Astrocyte of the cerebellum (primary cell): ENCODE measurements around the gene ALG5.

Source experiments
- DNase-seq: peaks from one replicate; pipeline ENCODE4 v3.0.0-alpha.2; 2011; ENCODE audit warnings: low read depth
- H3K4me3 ChIP-seq: 2 replicates; pipeline ENCODE4 v1.5.1; 2011; ENCODE audit warnings: mild to moderate bottlenecking, low read depth, low read length, moderate library complexity
- CTCF ChIP-seq: IDR thresholded peaks from 2 replicates; pipeline ENCODE4 v1.5.1; 2012; ENCODE audit warnings: low read length, low read depth, moderate library complexity, mild to moderate bottlenecking; ENCODE audit errors: missing control alignments
- in situ Hi-C: cut with HindIII; loops from 2 replicates; pipeline ENCODE4 v1.10.0; 2017; ENCODE audit warnings: low sequenced_read_pairs

The ALG5 gene

GRCh38 chr13:37037241-37037640 lies 38.1 kb upstream of the ALG5 start:
- TF ChIP-seq CTCF: no peak
- no peak for DNase-seq
- in situ Hi-C loops: no loop called here
- H3K4me3 ChIP-seq: no peak overlapping the region

GRCh38 chr13:37029617-37030016 lies 30.5 kb upstream of the ALG5 start:
- H3K4me3 ChIP-seq: no peak overlapping the region
- in situ Hi-C loops: no loop called here
- no peak for TF ChIP-seq CTCF
- no peak for DNase-seq

GRCh38 chr13:37027639-37028038 lies 28.5 kb upstream of the ALG5 start:
- H3K4me3 ChIP-seq: no peak overlapping the region
- no peak for TF ChIP-seq CTCF
- in situ Hi-C loops: no loop called here
- DNase-seq: no peak

GRCh38 chr13:37026771-37027170 lies 27.6 kb upstream of the ALG5 start:
- no peak for TF ChIP-seq CTCF
- no peak overlapping the region for H3K4me3 ChIP-seq
- DNase-seq: no peak
- in situ Hi-C loops: no loop called here

- in situ Hi-C loops: no loop called here
- no peak overlapping the region for H3K4me3 ChIP-seq
- no peak for DNase-seq
- TF ChIP-seq CTCF: no peak
These were observed 24.7 kb upstream of the ALG5 start for GRCh38 chr13:37023871-37024270.

GRCh38 chr13:37014609-37015008 lies 15.5 kb upstream of the ALG5 start:
- DNase-seq: no peak
- in situ Hi-C loops: loop anchor here (5.0 kb wide), 1 partner anchor 33 kb away; no protein-coding TSS in a partner anchor
- no peak for TF ChIP-seq CTCF
- H3K4me3 ChIP-seq: no peak overlapping the region

GRCh38 chr13:37011788-37012187 lies 12.6 kb upstream of the ALG5 start:
- H3K4me3 ChIP-seq: no peak overlapping the region
- no peak for DNase-seq
- in situ Hi-C loops: loop anchor here (5.0 kb wide), 1 partner anchor 36 kb away; no protein-coding TSS in a partner anchor
- no peak for TF ChIP-seq CTCF
